ENCODE results near the gene MLXIPL. TPM values are rescaled to one million over a fixed set of nuclear protein-coding genes. Genes with fewer than 3 reads are reported as not detected.
"Not testable (repeated sequence)": the region's sequence is repeated elsewhere in the genome, so short reads cannot be mapped to it uniquely, and the experiment has no call there.

The MLXIPL gene
- total RNA-seq, 4 donors from 2014 or later = 7.7 to 56.2 (median 17.5) TPM

- Histone ChIP-seq H3K9me3 (no peaks in the 10 kb centered on the region), H3K27ac (no peak overlapping the region), H3K36me3 (peaks cover 0 to 49% of the 10 kb centered on the region in 2 donors), H3K27me3 (no peaks in the 10 kb centered on the region), H3K4me3 (no peak overlapping the region), H3K4me1 (no peaks in the 10 kb centered on the region)
- no peak for TF ChIP-seq EP300 (IDR thresholded peaks at IDR 0.05)
- TF ChIP-seq CTCF (IDR thresholded peaks at IDR 0.05) = no peak
- WGBS, 2 donors (ENCODE audit: low coverage in 1 of 2) = 61 to 72% methylated on average over 3 to 6 of the region's 12 CpGs
- ATAC-seq = no peak
Observed at GRCh38 chr7:73567846-73568685, 56.3 kb downstream of the MLXIPL start.

- Histone ChIP-seq H3K4me1 (no peaks in the 10 kb centered on the region), H3K27ac (no peak overlapping the region), H3K9me3 (no peaks in the 10 kb centered on the region), H3K4me3 (no peak overlapping the region), H3K36me3 (peaks cover 0 to 39% of the 10 kb centered on the region in 2 donors), H3K27me3 (no peaks in the 10 kb centered on the region)
- TF ChIP-seq POLR2AphosphoS5 (IDR thresholded peaks at IDR 0.05) (no peak), EP300 (IDR thresholded peaks at IDR 0.05) (no peak), CTCF (IDR thresholded peaks at IDR 0.05) (no peak), POLR2A (IDR thresholded peaks at IDR 0.05) (no peak)
- no peak for ATAC-seq
- WGBS, 2 donors (ENCODE audit: low coverage in 1 of 2) = 89 to 100% methylated on average over 2 to 4 of the region's 4 CpGs
Observed at GRCh38 chr7:73567140-73567539, 57.2 kb downstream of the MLXIPL start.

- not testable (repeated sequence) for H3K4me3 ChIP-seq, H3K4me1 ChIP-seq, H3K27me3 ChIP-seq, ATAC-seq, H3K27ac ChIP-seq, H3K9me3 ChIP-seq
- H3K36me3 ChIP-seq = peaks cover 0 to 32% of the 10 kb centered on the region in 2 donors
Observed at GRCh38 chr7:73566431-73566830, 57.9 kb downstream of the MLXIPL start.

GRCh38 chr7:73565675-73566340 is 58.5 kb downstream of the MLXIPL start:
- Histone ChIP-seq H3K9me3 (no peaks in the 10 kb centered on the region), H3K4me3 (peak overlapping the region in 1 of 2 donors; percentile 25), H3K36me3 (peaks cover 0 to 26% of the 10 kb centered on the region in 2 donors), H3K27me3 (no peaks in the 10 kb centered on the region), H3K4me1 (no peaks in the 10 kb centered on the region), H3K27ac (no peak overlapping the region)
- ATAC-seq = no peak
- TF ChIP-seq POLR2AphosphoS5 (IDR thresholded peaks at IDR 0.05) = no peak
- WGBS, 2 donors (ENCODE audit: low coverage in 1 of 2) = 43 to 75% methylated on average over 6 to 7 of the region's 7 CpGs

- H3K4me1 ChIP-seq = peaks cover 0 to 20% (median 12%) of the 10 kb centered on the region in 3 donors
- 50 to 51% methylated on average over 7 to 11 of the region's 11 CpGs for WGBS, 2 donors (ENCODE audit: low coverage in 1 of 2)
- H3K27me3 ChIP-seq = no peaks in the 10 kb centered on the region
- peak; percentile 22 for TF ChIP-seq POLR2AphosphoS5 (IDR thresholded peaks at IDR 0.05)
- TF ChIP-seq CTCF (IDR thresholded peaks at IDR 0.05) = no peak
- no peak overlapping the region for H3K27ac ChIP-seq
- no peak for ATAC-seq
- H3K9me3 ChIP-seq = no peaks in the 10 kb centered on the region
- H3K36me3 ChIP-seq = no peaks in the 10 kb centered on the region
- no peak overlapping the region for H3K4me3 ChIP-seq
Observed at GRCh38 chr7:73560109-73560835, 64.0 kb downstream of the MLXIPL start.

Data from gastroesophageal sphincter (tissue), 4 donors.